ENCODE results near the gene ANXA5.

Gene ANXA5

DNA sequence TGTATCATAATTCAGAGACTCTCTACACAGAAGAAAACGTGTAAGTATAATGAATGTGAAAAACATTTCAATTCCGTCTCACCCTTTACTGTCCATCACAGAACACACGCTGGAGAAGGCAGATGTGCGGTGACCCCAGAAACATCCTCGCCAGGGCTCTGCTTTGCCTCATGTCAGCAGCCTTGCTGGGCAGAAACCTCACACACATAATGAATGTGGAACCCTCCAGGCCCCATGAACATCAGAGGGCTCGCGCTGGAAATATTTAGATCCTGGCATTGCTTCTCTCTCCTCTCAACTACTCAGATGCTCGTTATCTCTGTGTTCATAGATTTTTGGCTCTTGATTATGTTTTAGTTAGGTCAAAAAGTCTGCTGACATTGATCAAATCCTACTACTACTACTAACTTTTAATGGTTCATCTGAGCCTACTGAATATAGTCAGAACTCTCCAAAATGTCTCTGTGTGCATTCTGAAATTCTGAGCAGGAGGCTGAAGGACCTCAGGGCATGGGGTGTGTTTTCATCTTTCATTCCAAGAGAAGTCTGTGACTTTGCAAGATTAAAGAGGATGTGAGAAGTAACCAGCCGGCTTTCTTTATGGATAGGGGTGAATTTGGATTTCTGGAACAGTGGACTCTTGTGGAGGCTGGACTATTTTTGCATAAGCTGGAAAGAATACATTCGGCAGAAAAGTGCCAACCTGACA lies 41.2 kb upstream of the ANXA5 start:
- Histone ChIP-seq H2AFZ (ENCODE audit: low read length) (no peak overlapping the region), H3K79me2 (ENCODE audit: low read length) (no peaks in the 10 kb centered on the region), H3K9me3 (replicated peaks; ENCODE audit: insufficient read depth, low read length) (no peaks in the 10 kb centered on the region), H3K36me3 (replicated peaks; ENCODE audit: insufficient read depth, low read length) (no peaks in the 10 kb centered on the region), H3K9ac (ENCODE audit: low read length) (no peak overlapping the region), H3K27me3 (replicated peaks; ENCODE audit: insufficient read depth, low read length) (no peaks in the 10 kb centered on the region), H3K4me1 (ENCODE audit: low read length) (no peaks in the 10 kb centered on the region), H3F3A (ENCODE audit: insufficient read depth, low read length) (no peaks in the 10 kb centered on the region), H3K9me2 (replicated peaks; ENCODE audit: insufficient read depth, low read length) (no peaks in the 10 kb centered on the region), H3K4me3 (ENCODE audit: low read length) (no peak overlapping the region), H4K20me1 (ENCODE audit: insufficient read depth, low read length) (no peaks in the 10 kb centered on the region), H3K4me2 (ENCODE audit: low read depth, low read length) (no peak overlapping the region), H3K27ac (ENCODE audit: low read length) (no peak overlapping the region)
- no peak for DNase-seq
- TF ChIP-seq, protein P1, sequence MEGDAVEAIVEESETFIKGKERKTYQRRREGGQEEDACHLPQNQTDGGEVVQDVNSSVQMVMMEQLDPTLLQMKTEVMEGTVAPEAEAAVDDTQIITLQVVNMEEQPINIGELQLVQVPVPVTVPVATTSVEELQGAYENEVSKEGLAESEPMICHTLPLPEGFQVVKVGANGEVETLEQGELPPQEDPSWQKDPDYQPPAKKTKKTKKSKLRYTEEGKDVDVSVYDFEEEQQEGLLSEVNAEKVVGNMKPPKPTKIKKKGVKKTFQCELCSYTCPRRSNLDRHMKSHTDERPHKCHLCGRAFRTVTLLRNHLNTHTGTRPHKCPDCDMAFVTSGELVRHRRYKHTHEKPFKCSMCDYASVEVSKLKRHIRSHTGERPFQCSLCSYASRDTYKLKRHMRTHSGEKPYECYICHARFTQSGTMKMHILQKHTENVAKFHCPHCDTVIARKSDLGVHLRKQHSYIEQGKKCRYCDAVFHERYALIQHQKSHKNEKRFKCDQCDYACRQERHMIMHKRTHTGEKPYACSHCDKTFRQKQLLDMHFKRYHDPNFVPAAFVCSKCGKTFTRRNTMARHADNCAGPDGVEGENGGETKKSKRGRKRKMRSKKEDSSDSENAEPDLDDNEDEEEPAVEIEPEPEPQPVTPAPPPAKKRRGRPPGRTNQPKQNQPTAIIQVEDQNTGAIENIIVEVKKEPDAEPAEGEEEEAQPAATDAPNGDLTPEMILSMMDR (IDR thresholded peaks at IDR 0.05; ENCODE audit: low read length), result no peak
- TF ChIP-seq EZH2phosphoT487 (IDR thresholded peaks at IDR 0.05; ENCODE audit: low read length), result no peak
- TF ChIP-seq EZH2 (optimal IDR thresholded peaks at IDR 0.05; ENCODE audit: low read depth, low read length), result no peak

DNA sequence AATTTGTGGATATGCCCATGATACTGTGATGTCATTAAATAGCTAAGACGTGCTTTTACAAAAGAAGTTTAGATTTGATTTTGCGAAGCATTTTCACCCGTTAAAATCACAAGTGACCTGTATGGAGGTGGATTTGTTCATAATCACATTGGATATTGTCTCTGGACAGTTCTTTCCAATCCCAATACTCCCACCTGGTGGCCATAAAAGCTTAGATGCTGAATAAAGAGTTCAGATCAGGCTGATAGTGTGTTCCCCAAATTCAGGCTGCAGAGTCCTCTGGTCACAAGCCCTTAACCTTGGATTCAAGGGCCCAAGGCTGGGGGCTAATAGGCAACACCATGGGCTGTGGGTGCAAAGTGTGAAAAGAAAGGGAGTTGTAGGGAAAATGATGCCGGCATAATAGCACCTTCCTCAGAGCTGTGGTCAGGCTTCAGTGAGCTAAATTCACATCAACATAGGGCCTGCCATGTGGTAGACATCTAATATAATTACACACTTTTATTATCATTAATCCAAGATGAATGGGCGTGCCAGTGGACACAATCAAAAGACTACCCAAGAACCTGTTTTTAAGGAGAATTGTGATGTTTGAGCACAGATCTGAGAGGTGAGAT lies 40.1 kb upstream of the ANXA5 start:
- peak; percentile 35 for DNase-seq
- no peaks in the 10 kb centered on the region for H3K27me3 ChIP-seq (replicated peaks; ENCODE audit: insufficient read depth, low read length)
- no peaks in the 10 kb centered on the region for H3K9me3 ChIP-seq (replicated peaks; ENCODE audit: insufficient read depth, low read length)
- no peaks in the 10 kb centered on the region for H3K9me2 ChIP-seq (replicated peaks; ENCODE audit: insufficient read depth, low read length)
- no peaks in the 10 kb centered on the region for H3K36me3 ChIP-seq (replicated peaks; ENCODE audit: insufficient read depth, low read length)
- no peaks in the 10 kb centered on the region for H3K4me1 ChIP-seq (ENCODE audit: low read length)
- H3K9ac ChIP-seq (ENCODE audit: low read length), result no peak overlapping the region
- no peaks in the 10 kb centered on the region for H4K20me1 ChIP-seq (ENCODE audit: insufficient read depth, low read length)
- H3K79me2 ChIP-seq (ENCODE audit: low read length), result no peaks in the 10 kb centered on the region
- H2AFZ ChIP-seq (ENCODE audit: low read length), result no peak overlapping the region
- H3F3A ChIP-seq (ENCODE audit: insufficient read depth, low read length), result no peaks in the 10 kb centered on the region
- TF ChIP-seq, protein P1 (IDR thresholded peaks at IDR 0.05; ENCODE audit: low read length), result peak; percentile 50
- TF ChIP-seq EZH2 (optimal IDR thresholded peaks at IDR 0.05; ENCODE audit: low read depth, low read length), result no peak
- H3K27ac ChIP-seq (ENCODE audit: low read length), result no peak overlapping the region
- no peak overlapping the region for H3K4me3 ChIP-seq (ENCODE audit: low read length)
- H3K4me2 ChIP-seq (ENCODE audit: low read depth, low read length), result no peak overlapping the region

DNA sequence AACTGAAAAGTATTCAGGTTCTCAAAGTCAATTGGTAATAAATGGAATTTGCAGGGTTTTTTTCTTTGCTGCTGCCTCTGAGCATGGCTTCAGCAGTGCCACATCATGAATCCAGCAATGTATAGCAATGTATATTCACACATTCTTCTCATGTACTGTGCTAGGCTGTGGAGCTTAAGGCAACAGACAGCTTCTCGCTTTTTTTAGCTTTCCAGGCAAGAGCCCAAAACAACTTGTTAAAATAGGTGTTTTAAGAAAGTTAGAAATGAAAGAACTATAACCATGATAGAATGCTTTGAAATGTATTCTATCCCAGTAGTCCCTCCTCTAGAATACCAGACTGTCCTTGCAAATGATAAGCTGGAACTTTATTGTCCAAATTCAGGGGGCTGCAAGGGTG lies 37.8 kb upstream of the ANXA5 start:
- TF ChIP-seq, protein P1 (IDR thresholded peaks at IDR 0.05; ENCODE audit: low read length), result no peak
- TF ChIP-seq EZH2 (optimal IDR thresholded peaks at IDR 0.05; ENCODE audit: low read depth, low read length), result no peak

More for the DNA sequence above, 37.8 kb upstream of the ANXA5 start:
- Histone ChIP-seq H3K36me3 (replicated peaks; ENCODE audit: insufficient read depth, low read length) (no peaks in the 10 kb centered on the region), H3K9me2 (replicated peaks; ENCODE audit: insufficient read depth, low read length) (no peaks in the 10 kb centered on the region), H3K79me2 (ENCODE audit: low read length) (no peaks in the 10 kb centered on the region), H4K20me1 (ENCODE audit: insufficient read depth, low read length) (no peaks in the 10 kb centered on the region), H3K4me1 (ENCODE audit: low read length) (no peaks in the 10 kb centered on the region), H3K27me3 (replicated peaks; ENCODE audit: insufficient read depth, low read length) (no peaks in the 10 kb centered on the region), H3K4me3 (ENCODE audit: low read length) (no peak overlapping the region), H3K9me3 (replicated peaks; ENCODE audit: insufficient read depth, low read length) (no peaks in the 10 kb centered on the region), H3K9ac (ENCODE audit: low read length) (no peak overlapping the region), H3K4me2 (ENCODE audit: low read depth, low read length) (no peak overlapping the region), H3F3A (ENCODE audit: insufficient read depth, low read length) (no peaks in the 10 kb centered on the region), H3K27ac (ENCODE audit: low read length) (no peak overlapping the region), H2AFZ (ENCODE audit: low read length) (no peak overlapping the region)
- no peak for DNase-seq

All from MM.1S (cell line).